ENCODE data around the gene PGLYRP3.

PGLYRP3 gene

DNA sequence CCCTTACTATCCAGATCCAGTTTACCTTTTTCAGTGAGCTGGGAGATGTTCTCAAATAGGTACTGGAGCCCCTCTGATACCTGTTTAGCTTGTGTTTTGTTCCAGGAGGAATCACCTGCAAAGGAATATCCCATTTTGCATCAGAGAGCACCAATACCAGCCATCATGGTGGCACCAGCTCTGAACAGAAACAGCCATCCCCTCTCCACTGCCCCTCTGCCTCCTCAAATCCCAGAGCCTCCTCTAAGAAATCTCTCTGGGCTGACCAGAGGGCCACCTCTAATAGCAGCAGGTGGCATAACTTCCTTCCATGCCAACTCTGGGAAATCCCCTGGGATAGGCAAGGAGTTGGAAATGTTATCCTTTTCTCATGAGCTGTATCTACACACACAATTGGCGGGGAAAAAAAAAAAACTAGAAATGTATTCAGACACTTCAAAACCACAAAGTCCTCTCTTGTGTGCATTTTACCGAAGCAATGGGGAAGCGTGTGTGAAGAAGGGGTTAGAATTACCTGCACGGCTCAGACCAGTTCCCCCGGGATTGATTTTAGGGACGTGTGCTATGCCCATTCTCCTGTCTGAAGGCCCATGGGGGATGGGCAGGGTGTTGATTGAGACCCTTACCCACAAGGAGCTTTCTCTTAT lies 33.4 kb upstream of the PGLYRP3 start:
- TF ChIP-seq, protein P1, sequence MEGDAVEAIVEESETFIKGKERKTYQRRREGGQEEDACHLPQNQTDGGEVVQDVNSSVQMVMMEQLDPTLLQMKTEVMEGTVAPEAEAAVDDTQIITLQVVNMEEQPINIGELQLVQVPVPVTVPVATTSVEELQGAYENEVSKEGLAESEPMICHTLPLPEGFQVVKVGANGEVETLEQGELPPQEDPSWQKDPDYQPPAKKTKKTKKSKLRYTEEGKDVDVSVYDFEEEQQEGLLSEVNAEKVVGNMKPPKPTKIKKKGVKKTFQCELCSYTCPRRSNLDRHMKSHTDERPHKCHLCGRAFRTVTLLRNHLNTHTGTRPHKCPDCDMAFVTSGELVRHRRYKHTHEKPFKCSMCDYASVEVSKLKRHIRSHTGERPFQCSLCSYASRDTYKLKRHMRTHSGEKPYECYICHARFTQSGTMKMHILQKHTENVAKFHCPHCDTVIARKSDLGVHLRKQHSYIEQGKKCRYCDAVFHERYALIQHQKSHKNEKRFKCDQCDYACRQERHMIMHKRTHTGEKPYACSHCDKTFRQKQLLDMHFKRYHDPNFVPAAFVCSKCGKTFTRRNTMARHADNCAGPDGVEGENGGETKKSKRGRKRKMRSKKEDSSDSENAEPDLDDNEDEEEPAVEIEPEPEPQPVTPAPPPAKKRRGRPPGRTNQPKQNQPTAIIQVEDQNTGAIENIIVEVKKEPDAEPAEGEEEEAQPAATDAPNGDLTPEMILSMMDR (IDR thresholded peaks at IDR 0.05; ENCODE audit: low read depth, low read length) = no peak
- DNase-seq (ENCODE audit: low read depth in 2 of 2) = no peak

DNA sequence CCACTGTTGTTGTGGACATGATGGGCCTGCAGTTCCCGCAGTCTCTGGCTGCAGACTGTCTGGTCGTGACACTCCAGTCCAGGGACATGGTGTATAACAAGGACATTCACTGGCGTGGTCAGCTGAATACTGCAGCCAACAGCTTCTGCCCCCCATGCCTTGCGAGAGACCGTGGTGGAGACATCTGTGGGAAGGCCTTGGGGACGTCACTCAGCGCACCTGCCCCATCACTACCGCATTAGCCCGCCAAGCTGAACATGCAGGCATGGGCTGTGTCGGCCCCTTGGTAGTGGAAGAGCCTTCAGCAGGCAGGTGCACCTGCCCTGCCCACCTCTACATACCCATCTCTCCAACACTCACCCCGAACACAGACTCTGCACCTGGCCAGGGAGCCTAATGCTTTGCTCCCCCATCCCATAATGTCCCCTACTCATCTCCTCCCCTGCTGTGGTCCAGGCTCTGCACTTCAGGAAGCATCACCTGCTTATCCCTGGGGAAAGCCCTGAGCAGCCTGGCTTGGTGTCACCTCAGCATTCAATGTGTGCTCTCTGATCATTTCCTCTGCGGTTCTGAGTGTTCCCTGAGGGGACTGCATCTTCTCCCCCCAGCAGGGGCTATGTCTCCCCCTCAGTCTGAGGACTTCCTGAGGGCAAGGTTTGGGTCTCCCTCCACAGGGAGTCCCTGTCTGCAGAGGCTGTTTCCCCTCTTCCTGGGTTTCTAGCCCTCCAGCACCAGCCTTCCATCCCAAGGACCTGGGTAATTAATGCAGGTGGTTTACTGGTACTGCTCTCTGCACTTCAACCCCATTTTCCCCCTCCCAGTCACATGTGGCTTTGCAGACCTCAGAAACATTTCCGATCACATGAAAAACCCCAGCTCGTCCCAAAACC lies 32.7 kb upstream of the PGLYRP3 start:
- TF ChIP-seq, protein P1 (IDR thresholded peaks at IDR 0.05; ENCODE audit: low read depth, low read length) = no peak
- no peak for DNase-seq (ENCODE audit: low read depth in 2 of 2)
- H3K4me3 ChIP-seq (replicated peaks in 1 of 2; ENCODE audit: low read depth in 2 of 2, low read length in 2 of 2) = no peak overlapping the region

More for the DNA sequence above, 33.4 kb upstream of the PGLYRP3 start:
- H3K4me3 ChIP-seq (replicated peaks in 1 of 2; ENCODE audit: low read depth in 2 of 2, low read length in 2 of 2) = no peak overlapping the region

DNA sequence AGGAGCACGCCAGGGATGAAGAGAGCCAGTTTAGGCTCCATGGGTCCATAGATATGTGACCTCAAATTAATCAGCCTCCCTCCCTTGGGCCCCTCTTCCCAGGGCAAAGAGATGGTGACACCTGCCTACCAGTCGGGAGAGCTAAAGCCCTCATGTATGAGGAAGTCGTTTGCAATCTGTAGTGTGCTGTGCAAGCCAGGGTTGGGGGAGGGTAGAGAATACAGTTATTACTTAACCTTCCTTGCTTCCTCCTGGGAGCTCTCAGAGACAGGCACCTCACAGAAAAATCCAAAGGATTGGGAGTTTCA lies 31.9 kb upstream of the PGLYRP3 start:
- DNase-seq (ENCODE audit: low read depth in 2 of 2) = no peak
- H3K4me3 ChIP-seq (replicated peaks in 1 of 2; ENCODE audit: low read depth in 2 of 2, low read length in 2 of 2) = no peak overlapping the region
- TF ChIP-seq, protein P1 (IDR thresholded peaks at IDR 0.05; ENCODE audit: low read depth, low read length) = no peak

DNA sequence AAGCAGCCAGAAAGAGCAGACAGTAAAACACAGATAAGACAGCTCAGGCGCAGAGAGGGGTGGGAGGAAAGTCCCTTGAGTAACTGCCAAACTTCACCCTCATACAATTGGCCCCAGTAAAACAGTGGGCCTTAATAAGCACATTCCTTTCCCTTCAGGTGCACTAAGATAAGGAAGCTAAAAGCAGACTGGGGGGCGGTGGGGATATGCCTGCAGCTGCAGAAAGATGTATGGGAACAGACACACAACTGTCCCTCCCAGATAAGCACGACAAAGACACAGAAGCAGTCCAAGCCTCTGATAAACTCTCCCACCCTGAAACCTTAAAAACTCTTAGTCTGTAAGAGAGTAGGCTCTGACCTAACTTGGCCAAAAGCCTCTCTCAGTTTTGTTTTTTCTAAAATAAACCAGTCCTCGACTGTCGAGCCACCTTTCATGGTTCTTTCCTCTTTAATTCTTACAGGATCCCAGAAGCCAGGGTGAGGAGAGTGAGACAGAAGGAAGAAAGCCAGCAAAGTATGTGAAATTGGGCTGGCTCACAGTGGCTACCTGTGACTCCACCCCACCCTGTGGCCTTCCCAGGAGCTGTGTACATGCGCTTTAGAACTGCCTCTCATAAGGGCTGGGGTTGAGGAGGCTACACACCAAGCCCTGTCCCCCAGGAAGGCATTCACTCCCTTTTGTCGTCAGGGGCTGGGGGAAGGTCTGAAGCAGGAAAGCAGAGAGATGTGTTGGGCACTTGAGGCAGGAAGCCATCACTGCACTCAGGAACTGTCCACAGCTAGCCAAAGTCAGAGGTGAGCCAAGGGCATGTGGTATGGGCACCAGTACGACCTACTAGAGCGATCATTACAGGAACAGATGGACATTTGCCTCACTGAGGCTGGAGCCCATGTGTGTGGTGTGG lies 31.3 kb upstream of the PGLYRP3 start:
- no peak overlapping the region for H3K4me3 ChIP-seq (replicated peaks in 1 of 2; ENCODE audit: low read depth in 2 of 2, low read length in 2 of 2)
- DNase-seq (ENCODE audit: low read depth in 2 of 2) = no peak
- TF ChIP-seq, protein P1 (IDR thresholded peaks at IDR 0.05; ENCODE audit: low read depth, low read length) = no peak

DNA sequence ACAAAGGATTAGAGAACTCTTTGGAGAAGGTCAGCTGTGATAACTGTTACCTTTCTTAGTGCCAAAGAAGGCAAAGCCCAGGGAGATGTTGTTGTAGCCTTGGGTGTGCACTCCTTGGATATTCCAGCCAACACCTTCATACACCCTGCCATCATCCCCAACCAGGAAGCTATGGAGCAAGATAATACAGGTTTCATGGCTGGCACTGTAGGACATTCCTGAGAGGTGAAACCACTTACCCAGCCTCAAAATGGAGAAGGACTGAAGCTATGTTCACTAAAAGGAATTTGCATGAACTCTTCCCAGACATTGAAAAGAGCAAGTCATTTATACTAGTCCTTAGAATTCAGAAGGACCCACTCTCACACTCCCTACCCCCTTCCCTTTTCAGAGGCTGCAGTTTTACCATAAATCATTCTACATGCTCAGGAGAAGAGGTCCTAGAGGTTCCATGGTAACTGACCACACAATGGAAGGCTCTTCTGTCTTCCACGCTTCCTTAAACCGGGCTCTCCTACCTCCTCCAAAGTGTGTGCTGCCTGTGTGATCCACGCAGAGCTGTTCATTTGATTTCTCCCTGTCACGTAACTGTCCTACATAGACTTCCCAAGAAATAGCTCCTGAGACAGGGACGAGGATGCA lies 30.4 kb upstream of the PGLYRP3 start:
- DNase-seq (ENCODE audit: low read depth in 2 of 2) = no peak
- no peak overlapping the region for H3K4me3 ChIP-seq (replicated peaks in 1 of 2; ENCODE audit: low read depth in 2 of 2, low read length in 2 of 2)
- TF ChIP-seq, protein P1 (IDR thresholded peaks at IDR 0.05; ENCODE audit: low read depth, low read length) = no peak

DNA sequence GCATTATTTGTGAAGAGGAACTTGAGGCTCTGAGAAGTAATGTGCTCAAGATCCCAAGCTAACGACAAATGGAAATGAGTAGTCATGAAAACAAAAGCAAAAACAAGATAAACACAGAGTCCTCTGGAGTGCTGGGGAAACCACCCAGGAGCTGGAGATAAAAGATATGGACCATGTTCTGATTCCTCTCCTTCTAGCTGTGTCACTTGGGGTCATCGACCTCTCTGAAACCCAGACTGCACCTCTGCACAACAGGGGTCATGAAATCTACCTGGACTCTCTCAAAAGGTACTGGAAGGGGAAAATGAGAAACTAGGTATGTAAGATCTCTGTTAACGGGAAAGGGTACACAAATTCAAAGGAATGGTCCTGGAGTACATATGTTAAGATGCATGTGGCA lies 29.4 kb upstream of the PGLYRP3 start:
- H3K4me3 ChIP-seq (replicated peaks in 1 of 2; ENCODE audit: low read depth in 2 of 2, low read length in 2 of 2) = no peak overlapping the region
- TF ChIP-seq, protein P1 (IDR thresholded peaks at IDR 0.05; ENCODE audit: low read depth, low read length) = no peak
- DNase-seq (ENCODE audit: low read depth in 2 of 2) = no peak
